OCI-LY3 (cell line): ENCODE measurements around the gene QRICH2.
"Not testable (repeated sequence)": the region's sequence is repeated elsewhere in the genome, so short reads cannot be mapped to it uniquely, and the experiment has no call there.

Experiments used
- H2AFZ ChIP-seq: fragments of 200-600, 300-600 bp; shearing (Covaris generic); 2 replicates; pipeline ENCODE4 v1.6.0; 2014; ENCODE audit warnings: antibody characterized with exemption, low read depth, low read length
- H3K27ac ChIP-seq: fragments of 200-600, 300-600 bp; sonication (generic); 2 replicates; pipeline ENCODE4 v1.5.1; 2014; ENCODE audit warnings: mild to moderate bottlenecking, low read length, moderate library complexity, mixed read lengths
- H3K27me3 ChIP-seq: fragments of 200-600, 300-600 bp; sonication (generic); 2 replicates; pipeline ENCODE4 v1.6.1; 2014; ENCODE audit warnings: low read depth, low read length, mixed read lengths
- H3K36me3 ChIP-seq: fragments of 200-600, 300-600 bp; sonication (generic); replicated peaks from 2 replicates; pipeline ENCODE3; 2014; ENCODE audit warnings: low read depth, low read length, mixed read lengths
- H3K4me1 ChIP-seq: fragments of 300-600, 200-600 bp; sonication (generic); 2 replicates; pipeline ENCODE4 v1.6.1; 2014; ENCODE audit warnings: low read length, mixed read lengths
- H3K4me2 ChIP-seq: fragments of 200-600, 300-600 bp; sonication (generic); 2 replicates; pipeline ENCODE4 v1.6.1; 2014; ENCODE audit warnings: low read length, mixed read lengths
- H3K4me3 ChIP-seq: fragments of 300-600, 200-600 bp; sonication (generic); 2 replicates; pipeline ENCODE4 v1.5.1; 2014; ENCODE audit warnings: antibody characterized with exemption, mild to moderate bottlenecking, low read length, moderate library complexity
- H3K79me2 ChIP-seq: fragments of 300-600, 200-600 bp; shearing (Covaris generic); 2 replicates; pipeline ENCODE4 v1.6.1; 2014; ENCODE audit warnings: mild to moderate bottlenecking, low read length, mixed read lengths
- H3K9ac ChIP-seq: fragments of 300-600, 200-600 bp; shearing (Covaris generic); 2 replicates; pipeline ENCODE4 v1.6.0; 2014; ENCODE audit warnings: mild to moderate bottlenecking, low read length, moderate library complexity
- H3K9me3 ChIP-seq: fragments of 200-600, 300-600 bp; shearing (Covaris generic); 2 replicates; pipeline ENCODE4 v1.6.1; 2014; ENCODE audit warnings: low read length, mixed read lengths; ENCODE audit not compliant: insufficient read depth
- H4K20me1 ChIP-seq: fragments of 200-600, 300-600 bp; sonication (generic); 2 replicates; pipeline ENCODE4 v1.6.1; 2016; ENCODE audit warnings: low read length, mixed read lengths; ENCODE audit not compliant: insufficient read depth
- EZH2phosphoT487 ChIP-seq: fragments of 200-600 bp; shearing (Covaris generic); IDR thresholded peaks from 2 replicates; pipeline ENCODE4 v1.6.1; 2018; ENCODE audit warnings: antibody characterized with exemption, mixed run types, low read depth
- TF ChIP-seq, protein P1 (sequence below): fragments of 200-600, 300-600 bp; sonication (generic); IDR thresholded peaks from 2 replicates; pipeline ENCODE4 v1.5.1; 2014; ENCODE audit warnings: antibody characterized with exemption, low read length, low read depth

Gene QRICH2

GRCh38 chr17:76268015-76268749 lies 39.9 kb downstream of the QRICH2 start:
- peak overlapping the region; percentile 95 for H3K9ac ChIP-seq
- peaks cover 37% of the 10 kb centered on the region for H3K36me3 ChIP-seq
- TF ChIP-seq EZH2phosphoT487 = no peak
- TF ChIP-seq, protein P1, sequence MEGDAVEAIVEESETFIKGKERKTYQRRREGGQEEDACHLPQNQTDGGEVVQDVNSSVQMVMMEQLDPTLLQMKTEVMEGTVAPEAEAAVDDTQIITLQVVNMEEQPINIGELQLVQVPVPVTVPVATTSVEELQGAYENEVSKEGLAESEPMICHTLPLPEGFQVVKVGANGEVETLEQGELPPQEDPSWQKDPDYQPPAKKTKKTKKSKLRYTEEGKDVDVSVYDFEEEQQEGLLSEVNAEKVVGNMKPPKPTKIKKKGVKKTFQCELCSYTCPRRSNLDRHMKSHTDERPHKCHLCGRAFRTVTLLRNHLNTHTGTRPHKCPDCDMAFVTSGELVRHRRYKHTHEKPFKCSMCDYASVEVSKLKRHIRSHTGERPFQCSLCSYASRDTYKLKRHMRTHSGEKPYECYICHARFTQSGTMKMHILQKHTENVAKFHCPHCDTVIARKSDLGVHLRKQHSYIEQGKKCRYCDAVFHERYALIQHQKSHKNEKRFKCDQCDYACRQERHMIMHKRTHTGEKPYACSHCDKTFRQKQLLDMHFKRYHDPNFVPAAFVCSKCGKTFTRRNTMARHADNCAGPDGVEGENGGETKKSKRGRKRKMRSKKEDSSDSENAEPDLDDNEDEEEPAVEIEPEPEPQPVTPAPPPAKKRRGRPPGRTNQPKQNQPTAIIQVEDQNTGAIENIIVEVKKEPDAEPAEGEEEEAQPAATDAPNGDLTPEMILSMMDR = no peak
- H3K4me2 ChIP-seq = peak overlapping the region; percentile 91
- H2AFZ ChIP-seq = no peak overlapping the region
- H3K27ac ChIP-seq = peak overlapping the region; percentile 94
- peaks cover 65% of the 10 kb centered on the region for H3K4me1 ChIP-seq
- peaks cover 11% of the 10 kb centered on the region; the same call in 1 of the 2 replicates for H4K20me1 ChIP-seq
- no peaks in the 10 kb centered on the region for H3K9me3 ChIP-seq
- H3K79me2 ChIP-seq = peaks cover 71% of the 10 kb centered on the region
- H3K4me3 ChIP-seq = peak overlapping the region; percentile 96
- H3K27me3 ChIP-seq = no peaks in the 10 kb centered on the region

DNA sequence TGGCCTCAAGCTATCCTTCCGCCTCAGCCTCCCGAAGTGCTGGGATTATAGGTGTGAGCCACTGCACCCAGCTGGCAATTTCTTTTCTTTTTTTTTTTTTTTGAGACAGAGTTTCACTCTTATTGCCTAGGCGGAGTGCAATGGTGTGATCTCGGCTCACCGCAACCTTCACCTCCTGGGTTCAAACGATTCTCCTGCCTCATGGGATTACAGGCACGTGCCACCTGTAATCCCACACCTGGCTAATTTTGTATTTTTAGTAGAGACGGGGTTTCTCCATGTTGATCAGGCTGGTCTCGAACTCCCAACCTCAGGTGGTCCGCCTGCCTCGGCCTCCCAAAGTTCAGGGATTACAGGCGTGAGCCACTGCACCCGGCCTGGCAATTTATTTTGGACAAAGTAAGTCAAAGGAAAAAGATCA lies 40.5 kb downstream of the QRICH2 start:
- Histone ChIP-seq H3K4me1 (peaks cover 65% of the 10 kb centered on the region), H3K4me2 (peak overlapping the region; percentile 91), H4K20me1 (peaks cover 11% of the 10 kb centered on the region; the same call in 1 of the 2 replicates), H3K79me2 (peaks cover 71% of the 10 kb centered on the region), H3K4me3 (peak overlapping the region; percentile 96), H3K9ac (peak overlapping the region; percentile 95), H3K27ac (peak overlapping the region; percentile 94), H3K36me3 (peaks cover 37% of the 10 kb centered on the region)
- H3K9me3 ChIP-seq, H3K27me3 ChIP-seq, H2AFZ ChIP-seq: not testable (repeated sequence)

DNA sequence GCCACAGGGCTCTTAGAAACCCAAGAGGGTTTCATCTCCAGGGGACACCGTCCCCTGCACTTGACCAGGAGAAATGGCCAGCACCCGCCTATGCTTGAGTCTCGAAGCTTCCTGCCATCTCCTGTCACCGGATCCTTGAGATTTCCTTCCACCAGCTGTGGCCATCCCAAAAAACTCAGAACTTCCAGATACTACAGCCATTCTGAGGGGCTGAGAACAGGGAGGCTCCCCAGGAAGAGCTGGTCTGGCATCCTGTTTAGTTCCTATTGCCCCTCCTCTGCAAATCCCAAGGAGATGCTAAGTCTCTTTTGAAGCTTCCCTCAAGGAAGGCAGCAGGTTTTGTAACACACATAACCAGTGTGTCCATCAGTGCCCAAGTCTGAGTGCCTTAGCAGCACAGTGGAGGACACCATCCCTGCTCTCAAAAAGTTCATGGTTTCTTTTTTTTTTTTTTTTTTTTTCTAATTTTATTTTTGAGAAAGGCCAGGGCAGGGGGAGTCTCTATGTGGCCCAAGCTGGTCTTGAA lies 41.0 kb downstream of the QRICH2 start:
- H3K79me2 ChIP-seq = peaks cover 71% of the 10 kb centered on the region
- H2AFZ ChIP-seq = no peak overlapping the region
- peaks cover 37% of the 10 kb centered on the region for H3K36me3 ChIP-seq
- TF ChIP-seq, protein P1 = no peak
- no peak for TF ChIP-seq EZH2phosphoT487
- peaks cover 66% of the 10 kb centered on the region for H3K4me1 ChIP-seq
- H3K9ac ChIP-seq = peak overlapping the region; percentile 95
- peak overlapping the region; percentile 94 for H3K27ac ChIP-seq
- peak overlapping the region; percentile 91 for H3K4me2 ChIP-seq
- H3K27me3 ChIP-seq = no peaks in the 10 kb centered on the region
- H3K4me3 ChIP-seq = peak overlapping the region; percentile 96
- H4K20me1 ChIP-seq = peaks cover 11% of the 10 kb centered on the region; the same call in 1 of the 2 replicates
- no peaks in the 10 kb centered on the region for H3K9me3 ChIP-seq

DNA sequence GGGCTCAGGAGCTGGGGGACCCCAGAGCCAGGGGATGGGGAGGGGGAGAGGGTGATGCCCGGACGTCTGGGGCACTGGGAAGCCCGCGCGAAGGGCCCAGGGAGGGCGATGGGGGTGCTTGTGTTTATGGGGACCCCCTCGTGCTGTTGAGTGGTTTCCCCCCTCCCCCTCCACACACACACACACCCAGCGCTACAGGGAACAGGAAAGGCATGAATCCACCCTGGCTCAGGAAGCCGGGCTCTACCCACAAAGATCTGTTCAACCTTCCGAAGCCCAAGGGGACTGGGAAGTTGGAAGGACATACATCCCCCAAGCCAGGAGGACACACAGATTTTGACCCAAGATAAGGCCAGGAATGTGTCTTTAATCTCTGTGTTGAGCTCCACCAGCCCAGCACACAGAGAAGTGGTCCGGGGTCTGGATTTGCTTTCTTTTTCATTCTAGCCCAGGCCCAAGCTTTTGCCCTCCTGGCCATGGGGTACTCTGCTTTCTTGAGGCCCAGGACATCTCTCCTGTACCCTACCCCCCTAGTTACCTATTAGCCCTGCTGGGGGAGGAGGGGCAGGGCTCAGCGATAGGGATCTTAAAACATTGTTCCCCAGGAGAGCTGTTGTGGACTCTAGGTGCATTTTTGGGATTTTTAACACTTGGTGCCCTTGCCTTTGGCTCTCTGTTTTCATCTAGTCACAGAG lies 41.7 kb downstream of the QRICH2 start:
- H3K9me3 ChIP-seq = no peaks in the 10 kb centered on the region
- peaks cover 68% of the 10 kb centered on the region for H3K4me1 ChIP-seq
- TF ChIP-seq, protein P1 = no peak
- no peak for TF ChIP-seq EZH2phosphoT487
- H3K4me2 ChIP-seq = peak overlapping the region; percentile 91
- peak overlapping the region; percentile 95 for H3K9ac ChIP-seq
- peak overlapping the region; percentile 96 for H3K4me3 ChIP-seq
- peaks cover 37% of the 10 kb centered on the region for H3K36me3 ChIP-seq
- no peak overlapping the region for H2AFZ ChIP-seq
- H3K79me2 ChIP-seq = peaks cover 66% of the 10 kb centered on the region
- no peaks in the 10 kb centered on the region for H3K27me3 ChIP-seq
- peaks cover 11% of the 10 kb centered on the region; the same call in 1 of the 2 replicates for H4K20me1 ChIP-seq
- H3K27ac ChIP-seq = peak overlapping the region; percentile 94
